Neutrophil (primary cell): ENCODE results near the gene OR4K14.

Experiments
- H3K27ac ChIP-seq: fragments of 200-600 bp; sonication (generic); 2 replicates; pipeline ENCODE4 v1.5.1; 2016; ENCODE audit warnings: mild to moderate bottlenecking, moderate library complexity
- H3K27me3 ChIP-seq: fragments of 200-600 bp; sonication (generic); 2 replicates; pipeline ENCODE4 v1.6.0; 2016; ENCODE audit warnings: mild to moderate bottlenecking
- H3K36me3 ChIP-seq: fragments of 200-600 bp; sonication (generic); 2 replicates; pipeline ENCODE4 v1.5.1; 2017
- H3K4me1 ChIP-seq, 2 experiments: fragments of 200-600 bp in 1 of 2; sonication (generic) in 1 of 2; 1 replicate in 1 of 2; 2 replicates in 1 of 2; pipeline versions ENCODE4 v1.5.1 to v1.6.1; 2013 to 2016; ENCODE audit warnings: low read depth in 1 of 2, low read length in 1 of 2, mild to moderate bottlenecking in 1 of 2, moderate library complexity in 1 of 2; ENCODE audit not compliant: control insufficient read depth in 1 of 2, insufficient read depth in 1 of 2
- H3K4me3 ChIP-seq, 2 experiments: fragments of 200-600 bp in 1 of 2; sonication (generic) in 1 of 2; 1 replicate in 1 of 2; 2 replicates in 1 of 2; pipeline ENCODE4 v1.5.1; 2013 to 2016; ENCODE audit warnings: low read depth in 1 of 2, low read length in 1 of 2, mild to moderate bottlenecking in 1 of 2, moderate library complexity in 1 of 2
- H3K9me3 ChIP-seq: fragments of 200-600 bp; sonication (generic); 2 replicates; pipeline ENCODE4 v1.5.1; 2016
- CTCF ChIP-seq: fragments of 200-600 bp; sonication (generic); IDR thresholded peaks from 2 replicates; pipeline ENCODE4 v1.5.1; 2016; ENCODE audit warnings: antibody characterized with exemption

Gene OR4K14

GRCh38 chr14:20019257-20019865 is at the start of gene OR4K14:
OR4K14 (minus strand) TSS chr14:20019307; CDS start chr14:20015193, 4,114 bp downstream.
- no peaks in the 10 kb centered on the region for H3K9me3 ChIP-seq
- no peak for TF ChIP-seq CTCF

GRCh38 chr14:20059745-20060144 is 40.6 kb upstream of the OR4K14 start, which contains the start of gene OR4L1:
OR4L1 (plus strand) TSS chr14:20060045; CDS start chr14:20060045, 0 bp downstream.
- no peaks in the 10 kb centered on the region for H3K36me3 ChIP-seq

More at GRCh38 chr14:20019257-20019865, at the start of gene OR4K14:
- no peaks in the 10 kb centered on the region for H3K36me3 ChIP-seq
- no peaks in the 10 kb centered on the region for H3K27me3 ChIP-seq
- no peak within 1 kb of the TSS for H3K27ac ChIP-seq
- H3K4me1 ChIP-seq = no peaks in the 10 kb centered on the region
- no peak within 1 kb of the TSS for H3K4me3 ChIP-seq

GRCh38 chr14:20048202-20048601 is 29.1 kb upstream of the OR4K14 start:
- TF ChIP-seq CTCF = no peak
- no peaks in the 10 kb centered on the region for H3K9me3 ChIP-seq
- no peak overlapping the region for H3K27ac ChIP-seq
- H3K36me3 ChIP-seq = no peaks in the 10 kb centered on the region
- no peaks in the 10 kb centered on the region for H3K4me1 ChIP-seq
- no peak overlapping the region for H3K4me3 ChIP-seq
- H3K27me3 ChIP-seq = no peaks in the 10 kb centered on the region

More at GRCh38 chr14:20059745-20060144, 40.6 kb upstream of the OR4K14 start, which contains the start of gene OR4L1:
- no peak for TF ChIP-seq CTCF
- H3K4me1 ChIP-seq = no peaks in the 10 kb centered on the region
- H3K9me3 ChIP-seq = no peaks in the 10 kb centered on the region
- no peaks in the 10 kb centered on the region for H3K27me3 ChIP-seq
- no peak within 1 kb of the TSS for H3K4me3 ChIP-seq
- no peak within 1 kb of the TSS for H3K27ac ChIP-seq

GRCh38 chr14:20044243-20044642 is 25.1 kb upstream of the OR4K14 start:
- Histone ChIP-seq H3K4me3 (no peak overlapping the region), H3K36me3 (no peaks in the 10 kb centered on the region), H3K4me1 (no peaks in the 10 kb centered on the region), H3K27me3 (no peaks in the 10 kb centered on the region), H3K9me3 (no peaks in the 10 kb centered on the region), H3K27ac (no peak overlapping the region)
- no peak for TF ChIP-seq CTCF

GRCh38 chr14:20035938-20036337 is 16.8 kb upstream of the OR4K14 start, which contains the start of gene OR4K13:
OR4K13 (minus strand) TSS chr14:20036038; CDS start chr14:20034758, 1,280 bp downstream.
- H3K4me1 ChIP-seq = no peaks in the 10 kb centered on the region
- no peaks in the 10 kb centered on the region for H3K9me3 ChIP-seq
- TF ChIP-seq CTCF = no peak
- H3K4me3 ChIP-seq = no peak within 1 kb of the TSS
- H3K36me3 ChIP-seq = no peaks in the 10 kb centered on the region
- no peaks in the 10 kb centered on the region for H3K27me3 ChIP-seq
- H3K27ac ChIP-seq = no peak within 1 kb of the TSS
